Measurements from ENCODE around the gene PCNA. TPM values are rescaled to one million over a fixed set of nuclear protein-coding genes. Genes with fewer than 3 reads are reported as not detected.
A peak's percentile ranks its signal among the peaks of the same experiment; 100 is the strongest.

Gene PCNA
- total and polyA plus RNA-seq, 4 donors = 47.9 to 74.1 (median 58.6) TPM

DNA sequence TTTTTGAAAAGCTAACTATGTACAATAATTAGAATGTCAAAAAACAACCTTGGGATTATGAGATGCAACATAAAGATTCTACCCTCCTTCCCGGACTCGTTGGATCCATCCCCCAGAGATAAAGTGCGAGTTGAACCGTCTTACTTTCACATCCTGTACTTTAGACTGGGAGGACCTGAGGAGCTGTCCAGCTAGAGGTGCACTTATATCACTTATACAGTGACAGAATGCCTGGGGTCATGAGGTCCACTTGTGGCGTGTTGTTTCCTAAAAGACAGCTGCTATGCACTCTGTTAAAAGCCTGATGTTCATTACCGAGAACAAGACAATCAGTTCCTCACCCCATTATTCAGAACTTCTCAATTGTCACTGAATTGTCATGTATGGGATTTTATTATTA is 9.1 kb upstream of the PCNA start:
- no peaks in the 10 kb centered on the region for H3K9me3 ChIP-seq (ENCODE audit: control insufficient read depth in 4 of 4, insufficient read depth in 3 of 4, low read length in 3 of 4)
- peak overlapping the region; percentile 4 for H3K4me3 ChIP-seq
- H3K36me3 ChIP-seq (ENCODE audit: control insufficient read depth in 4 of 4, insufficient read depth in 4 of 4, low read length in 4 of 4) = peaks cover 0 to 4% (median 0%) of the 10 kb centered on the region in 4 donors
- WGBS, 2 donors = 63 to 81% methylated on average over 6 of the region's 6 CpGs
- no peak for DNase-seq
- H3K27me3 ChIP-seq (ENCODE audit: control insufficient read depth in 3 of 3, insufficient read depth in 3 of 3, low read length in 2 of 3) = no peaks in the 10 kb centered on the region
- H3K27ac ChIP-seq (ENCODE audit: low read depth in 1 of 2, low read length in 1 of 2) = no peak overlapping the region
- ATAC-seq (ENCODE audit: insufficient read depth, low FRiP score) = no peak
- TF ChIP-seq, protein P1, sequence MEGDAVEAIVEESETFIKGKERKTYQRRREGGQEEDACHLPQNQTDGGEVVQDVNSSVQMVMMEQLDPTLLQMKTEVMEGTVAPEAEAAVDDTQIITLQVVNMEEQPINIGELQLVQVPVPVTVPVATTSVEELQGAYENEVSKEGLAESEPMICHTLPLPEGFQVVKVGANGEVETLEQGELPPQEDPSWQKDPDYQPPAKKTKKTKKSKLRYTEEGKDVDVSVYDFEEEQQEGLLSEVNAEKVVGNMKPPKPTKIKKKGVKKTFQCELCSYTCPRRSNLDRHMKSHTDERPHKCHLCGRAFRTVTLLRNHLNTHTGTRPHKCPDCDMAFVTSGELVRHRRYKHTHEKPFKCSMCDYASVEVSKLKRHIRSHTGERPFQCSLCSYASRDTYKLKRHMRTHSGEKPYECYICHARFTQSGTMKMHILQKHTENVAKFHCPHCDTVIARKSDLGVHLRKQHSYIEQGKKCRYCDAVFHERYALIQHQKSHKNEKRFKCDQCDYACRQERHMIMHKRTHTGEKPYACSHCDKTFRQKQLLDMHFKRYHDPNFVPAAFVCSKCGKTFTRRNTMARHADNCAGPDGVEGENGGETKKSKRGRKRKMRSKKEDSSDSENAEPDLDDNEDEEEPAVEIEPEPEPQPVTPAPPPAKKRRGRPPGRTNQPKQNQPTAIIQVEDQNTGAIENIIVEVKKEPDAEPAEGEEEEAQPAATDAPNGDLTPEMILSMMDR (IDR thresholded peaks at IDR 0.05; ENCODE audit: control extremely low read depth, extremely low read depth) = no peak
- no peak overlapping the region for H3K9ac ChIP-seq (ENCODE audit: insufficient read depth in 1 of 2, low read length in 2 of 2)
- H3K4me1 ChIP-seq (ENCODE audit: control insufficient read depth in 5 of 5, insufficient read depth in 5 of 5, low read length in 5 of 5) = peaks cover 2 to 16% (median 11%) of the 10 kb centered on the region in 5 donors

DNA sequence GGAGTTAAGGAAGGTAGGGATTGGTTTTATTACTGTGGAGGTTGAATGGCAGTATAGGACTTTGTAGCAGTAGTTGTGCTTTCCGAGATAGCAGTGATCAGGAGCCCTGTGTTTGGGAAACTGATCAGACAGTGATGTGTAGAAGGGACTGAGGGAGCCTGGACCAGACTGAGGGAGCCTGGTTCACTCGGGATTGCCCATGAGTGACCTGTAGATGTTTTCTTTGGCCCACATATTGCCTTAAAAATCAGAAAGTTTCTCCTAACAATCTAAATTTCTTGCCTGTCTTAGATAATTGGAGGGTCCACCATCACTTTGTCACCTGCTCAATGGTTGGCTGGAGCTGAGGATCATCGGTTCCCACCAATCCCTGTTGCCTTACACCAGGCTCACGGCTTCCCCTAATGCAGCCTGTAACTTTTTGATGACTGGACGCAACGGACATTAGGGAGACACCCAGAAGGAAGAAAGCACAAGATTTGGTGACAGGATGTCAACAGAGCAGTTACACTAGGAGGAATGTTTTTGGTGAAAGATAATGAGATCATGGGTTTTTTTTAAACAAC is 8.2 kb upstream of the PCNA start:
- Histone ChIP-seq H3K4me3 (peak overlapping the region; percentile 92), H3K36me3 (ENCODE audit: control insufficient read depth in 4 of 4, insufficient read depth in 4 of 4, low read length in 4 of 4) (peaks cover 0 to 2% (median 0%) of the 10 kb centered on the region in 4 donors), H3K4me1 (ENCODE audit: control insufficient read depth in 5 of 5, insufficient read depth in 5 of 5, low read length in 5 of 5) (peaks cover 2 to 16% (median 11%) of the 10 kb centered on the region in 5 donors), H3K27me3 (ENCODE audit: control insufficient read depth in 3 of 3, insufficient read depth in 3 of 3, low read length in 2 of 3) (no peaks in the 10 kb centered on the region), H3K9me3 (ENCODE audit: control insufficient read depth in 4 of 4, insufficient read depth in 3 of 4, low read length in 3 of 4) (no peaks in the 10 kb centered on the region), H3K9ac (ENCODE audit: insufficient read depth in 1 of 2, low read length in 2 of 2) (peak overlapping the region; percentile 86 to 90), H3K27ac (ENCODE audit: low read depth in 1 of 2, low read length in 1 of 2) (peak overlapping the region; percentile 98 to 99)
- DNase-seq = no peak
- ATAC-seq (ENCODE audit: insufficient read depth, low FRiP score) = no peak
- TF ChIP-seq, protein P1 (IDR thresholded peaks at IDR 0.05; ENCODE audit: control extremely low read depth, extremely low read depth) = no peak
- 25 to 26% methylated on average over 6 of the region's 6 CpGs for WGBS, 2 donors

- Histone ChIP-seq H3K4me1 (ENCODE audit: control insufficient read depth in 5 of 5, insufficient read depth in 5 of 5, low read length in 5 of 5) (peaks cover 2 to 16% (median 11%) of the 10 kb centered on the region in 5 donors), H3K36me3 (ENCODE audit: control insufficient read depth in 4 of 4, insufficient read depth in 4 of 4, low read length in 4 of 4) (peaks cover 0 to 2% (median 0%) of the 10 kb centered on the region in 4 donors), H3K4me3 (peak overlapping the region; percentile 92), H3K27me3 (ENCODE audit: control insufficient read depth in 3 of 3, insufficient read depth in 3 of 3, low read length in 2 of 3) (no peaks in the 10 kb centered on the region), H3K27ac (ENCODE audit: low read depth in 1 of 2, low read length in 1 of 2) (peak overlapping the region; percentile 98 to 99), H3K9ac (ENCODE audit: insufficient read depth in 1 of 2, low read length in 2 of 2) (peak overlapping the region; percentile 86 to 90), H3K9me3 (ENCODE audit: control insufficient read depth in 4 of 4, insufficient read depth in 3 of 4, low read length in 3 of 4) (no peaks in the 10 kb centered on the region)
- 0% methylated on average over 44 of the region's 44 CpGs for WGBS, 2 donors
- ATAC-seq (ENCODE audit: insufficient read depth, low FRiP score) (no peak), DNase-seq (peak; percentile 60 to 67 (median 62))
- TF ChIP-seq, protein P1 (IDR thresholded peaks at IDR 0.05; ENCODE audit: control extremely low read depth, extremely low read depth) = no peak
These were observed 7.6 kb upstream of the PCNA start for GRCh38 chr20:5127204-5127858.

Data from lung (tissue), 12 donors.